Activated naive CD4-positive, alpha-beta T cell treated with anti-CD3 and anti-CD28 coated beads, Interleukin-2, amount 10 ng/mL, durations not matched to agents 5 hours and 36 hours (primary cell): ENCODE measurements around the gene HMGCLL1. TPM values are rescaled to one million over a fixed set of nuclear protein-coding genes. Genes with fewer than 3 reads are reported as not detected.

Experiments
- total RNA-seq, 2 experiments: library from RNA; stranded (reverse); gene quantifications; one replicate each; pipeline ENCODE4 v1.2.3, GENCODE V29; 2021

HMGCLL1 gene
- not detected for total RNA-seq

DNA sequence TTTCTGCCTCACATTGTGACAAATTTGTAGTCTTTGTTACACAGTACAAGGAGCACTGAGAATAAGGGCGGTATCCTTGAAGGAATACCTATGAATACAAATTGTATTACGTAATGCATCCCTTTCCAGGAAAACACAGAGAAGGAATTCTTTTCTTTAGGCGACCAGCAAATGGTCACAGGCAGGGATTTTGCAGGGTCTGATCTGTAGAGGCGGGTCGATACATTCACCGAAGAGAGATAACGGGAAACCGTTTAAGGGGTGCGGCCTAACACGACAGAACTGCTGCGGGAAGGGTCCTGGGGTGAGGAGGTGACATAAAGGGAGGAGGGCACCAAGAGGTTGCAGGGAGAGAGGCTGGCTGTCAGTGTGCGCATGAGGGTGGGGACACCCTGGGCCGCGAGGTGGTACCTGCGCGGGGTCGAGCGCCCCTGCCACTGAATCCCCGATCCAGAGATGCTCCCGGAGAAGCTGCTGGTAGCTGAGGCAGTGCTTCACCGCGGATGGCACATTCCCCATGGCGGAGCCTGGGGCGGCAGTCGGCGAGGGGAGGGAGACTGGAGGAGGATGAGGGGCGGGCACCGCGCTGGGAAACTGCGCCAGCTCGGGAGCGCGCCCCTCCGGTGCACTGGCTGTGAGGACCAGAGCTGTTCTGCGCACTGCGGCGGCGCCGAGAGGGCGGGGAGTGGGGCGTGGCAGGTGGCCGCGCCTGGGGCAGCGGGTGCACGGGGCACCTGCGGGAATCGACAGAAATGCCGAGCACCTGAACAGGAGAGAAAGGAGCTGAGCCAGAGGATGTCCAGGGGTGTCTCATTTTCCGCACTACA is at the start of gene HMGCLL1:
TSS of gene HMGCLL1 (minus strand) at position 656 of the 827 bp plus-strand sequence. CDS start at position 519, 137 bp downstream.

